GM20431 (cell line): ENCODE measurements around the gene STX3.

Experiments used
- in situ Hi-C: fragments of 300-500 bp; cut with MseI, MboI; formaldehyde crosslinking; loops from one replicate; pipeline ENCODE4 v1.15.0; 2020; ENCODE audit warnings: low sequenced_read_pairs; ENCODE audit not compliant: unreplicated experiment

STX3 gene

DNA sequence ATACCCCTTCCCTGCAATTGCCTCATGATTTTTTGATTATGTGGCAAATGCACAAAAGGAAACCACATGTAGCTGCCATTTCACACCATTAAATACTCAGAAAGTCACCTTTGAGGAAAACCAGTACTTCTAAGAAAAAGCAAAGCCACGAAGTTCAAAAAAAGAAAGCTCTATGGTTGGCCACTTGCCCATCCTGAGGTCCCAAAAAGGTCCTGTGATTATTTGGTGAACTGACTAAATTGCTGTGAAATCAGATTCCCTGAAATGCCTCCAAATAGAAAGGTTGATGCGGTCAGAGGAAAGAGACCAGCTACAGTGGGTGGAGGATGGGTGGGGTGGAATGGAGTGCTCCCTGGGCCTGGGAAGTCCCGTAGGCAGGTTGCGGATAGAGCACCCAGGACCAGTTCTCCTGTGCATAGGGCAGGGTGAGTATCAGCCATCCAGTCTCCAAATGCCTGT, 28.5 kb downstream of the STX3 start:
- in situ Hi-C loops: loop anchor here (10.0 kb wide), 1 partner anchor 61 kb away; the partner anchor contains the start of gene CBLIF

DNA sequence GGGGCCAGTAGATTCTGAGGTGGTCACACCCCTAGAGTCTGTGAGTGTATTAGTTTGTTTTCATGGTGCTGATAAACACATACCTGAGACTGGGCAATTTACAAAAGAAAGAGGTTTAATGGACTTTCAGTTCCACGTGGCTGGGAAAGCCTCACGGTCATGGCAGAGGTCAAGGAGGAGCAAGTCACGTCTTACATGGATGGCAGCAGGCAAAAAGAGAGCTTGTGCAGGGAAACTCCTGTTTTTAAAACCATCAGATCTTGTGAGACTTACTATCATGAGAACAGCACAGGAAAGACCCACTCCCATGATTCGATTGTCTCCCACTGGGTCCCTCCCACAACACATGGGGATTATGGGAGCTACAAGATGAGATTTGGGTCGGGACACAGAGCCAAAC, 29.3 kb downstream of the STX3 start:
- in situ Hi-C loops: loop anchor here (10.0 kb wide), 1 partner anchor 60 kb away; the partner anchor contains the start of gene CBLIF

DNA sequence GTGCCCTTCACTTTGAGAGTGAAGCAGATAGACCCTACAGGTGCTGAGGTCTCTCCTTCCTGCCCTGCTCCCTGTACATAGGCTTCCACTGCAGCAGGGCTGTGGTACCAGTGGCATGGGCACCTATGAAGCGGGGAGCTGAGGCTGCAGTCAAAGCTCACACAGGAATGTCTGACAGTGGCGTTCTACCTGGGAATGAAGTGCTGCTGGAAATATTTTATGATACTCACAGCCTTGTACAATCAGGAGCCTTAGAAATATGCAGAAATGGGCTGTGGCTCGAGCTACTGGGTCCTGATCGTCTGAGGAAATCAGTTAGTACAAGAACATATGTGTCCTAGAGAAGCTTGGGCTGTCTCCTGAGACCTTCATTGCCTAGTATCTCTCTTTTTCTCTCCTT, 30.6 kb downstream of the STX3 start:
- in situ Hi-C loops: loop anchor here (10.0 kb wide), 1 partner anchor 59 kb away; the partner anchor contains the start of gene CBLIF

DNA sequence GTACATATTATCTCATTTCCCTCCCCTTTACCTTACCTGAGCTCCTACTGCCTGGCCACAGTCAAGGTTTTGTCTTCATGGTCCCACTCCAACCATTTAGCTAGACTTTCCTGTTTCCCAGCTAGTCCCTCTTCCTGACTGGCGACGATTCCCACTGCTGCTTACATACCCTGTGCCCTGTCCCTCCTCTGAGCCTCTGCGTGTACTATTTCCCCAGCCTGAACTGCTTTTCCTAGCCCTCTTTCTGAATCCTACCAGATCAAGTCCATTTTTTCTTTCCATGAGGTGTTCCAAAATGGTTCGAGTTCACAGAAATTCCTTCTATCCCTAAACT, 32.0 kb downstream of the STX3 start:
- in situ Hi-C loops: loop anchor here (10.0 kb wide), 1 partner anchor 58 kb away; the partner anchor contains the start of gene CBLIF

DNA sequence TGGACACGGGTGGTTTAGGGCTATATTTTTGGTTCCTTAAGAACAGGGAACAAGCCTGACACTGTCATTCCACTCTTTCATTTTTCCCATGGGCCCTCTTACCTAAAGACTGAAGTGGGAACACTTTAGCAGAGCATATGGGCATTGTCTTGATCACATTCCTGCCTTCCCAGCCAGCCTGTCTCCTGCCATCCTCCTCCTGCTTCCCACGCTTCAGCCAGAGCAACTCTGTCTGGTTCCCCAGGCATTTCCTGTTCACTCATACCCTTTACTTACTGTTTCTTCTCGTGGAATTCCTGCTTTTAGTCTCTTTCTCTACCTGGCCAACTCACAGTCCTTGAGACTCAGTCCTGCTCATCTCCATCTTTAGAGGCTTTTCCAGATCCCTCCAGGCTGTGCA, 32.6 kb downstream of the STX3 start:
- in situ Hi-C loops: loop anchor here (10.0 kb wide), 1 partner anchor 57 kb away; the partner anchor contains the start of gene CBLIF

DNA sequence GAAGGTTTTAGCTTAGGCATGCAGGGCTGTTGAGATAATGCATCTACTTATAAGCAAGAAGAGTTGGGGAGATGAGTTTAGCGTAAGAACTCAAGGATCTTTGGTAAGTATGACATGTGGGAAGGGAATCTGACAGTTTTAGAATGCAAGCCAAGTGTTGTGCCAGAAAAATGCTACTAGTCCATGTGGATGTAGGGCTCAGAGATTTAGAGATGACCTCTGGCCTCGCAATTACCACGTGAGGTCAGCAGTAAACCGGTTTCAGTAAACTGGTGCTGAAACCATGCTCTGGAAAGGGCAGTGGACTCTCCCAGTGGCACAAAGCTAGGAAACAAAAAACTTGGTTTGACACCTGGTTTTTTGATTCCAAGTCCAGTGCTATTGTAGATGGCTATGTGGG, 36.5 kb downstream of the STX3 start:
- in situ Hi-C loops: no loop called here

DNA sequence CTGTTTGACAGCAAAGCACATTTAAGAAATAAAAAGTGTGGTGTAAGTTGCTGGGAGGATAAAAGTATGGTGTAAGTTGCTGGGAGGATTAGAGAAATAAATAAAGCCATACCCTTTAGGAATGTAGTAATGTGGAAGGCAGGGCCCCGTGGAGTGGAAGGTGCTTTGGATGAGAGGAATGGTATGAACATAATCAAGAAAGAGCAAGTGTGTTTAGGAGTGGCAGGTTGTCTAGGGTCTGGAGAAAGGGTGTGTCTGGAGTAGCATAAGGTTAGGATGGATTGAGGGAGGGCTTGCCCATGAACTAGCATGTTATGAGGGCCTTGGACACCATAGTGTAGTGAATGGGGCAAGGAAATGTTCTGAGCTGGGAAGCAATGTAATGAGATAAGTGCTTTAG, 37.3 kb downstream of the STX3 start:
- in situ Hi-C loops: no loop called here

DNA sequence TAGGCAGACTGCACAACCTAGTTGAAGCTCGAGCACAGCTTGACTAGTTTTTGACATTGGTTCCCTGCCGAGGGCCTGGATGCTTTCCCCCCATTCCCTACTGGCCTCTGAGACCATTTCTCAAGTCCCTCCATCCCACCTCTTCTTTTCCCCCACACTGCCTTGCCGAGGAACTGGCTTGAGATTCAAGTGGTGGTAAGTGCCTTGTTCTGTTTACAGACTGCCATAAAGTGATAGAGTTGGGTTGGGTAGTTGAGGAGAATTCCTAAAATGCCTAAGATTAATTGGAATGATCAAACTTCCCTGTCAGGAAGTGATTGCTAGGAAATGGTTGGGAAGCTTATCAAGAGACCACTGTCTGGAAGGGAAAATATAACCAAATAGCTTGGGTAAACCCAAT, 39.2 kb downstream of the STX3 start:
- in situ Hi-C loops: no loop called here

DNA sequence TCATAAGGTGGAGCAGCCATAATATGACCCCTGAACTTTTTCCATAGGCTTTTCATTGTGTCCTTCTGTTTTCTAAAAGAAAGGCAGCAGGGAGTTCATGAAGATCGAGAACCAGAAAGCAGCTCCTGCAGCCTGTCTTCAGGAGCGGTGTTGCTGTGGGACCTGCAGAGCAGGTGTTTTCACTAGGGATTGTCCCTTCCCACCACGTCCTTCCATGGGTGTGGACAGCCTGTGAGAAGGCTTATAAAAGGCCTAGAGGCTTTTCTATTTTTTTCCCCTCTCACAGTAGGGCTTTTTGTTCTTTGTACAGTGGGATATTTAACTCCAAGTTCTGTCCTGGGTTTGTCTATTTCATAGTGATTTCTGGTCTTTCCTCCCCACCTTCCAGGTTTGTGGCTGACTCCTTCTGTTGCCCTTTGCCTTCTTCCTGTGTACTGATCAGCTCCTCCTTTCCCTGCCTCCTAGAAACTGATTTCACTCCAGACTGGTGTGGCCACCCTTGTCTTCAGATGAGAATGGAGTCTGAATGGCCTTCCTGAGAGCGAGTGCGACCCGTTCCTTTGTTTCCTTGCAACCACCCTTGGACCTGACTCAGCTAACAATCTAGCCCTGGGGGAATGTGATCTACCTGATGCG, 45.3 kb downstream of the STX3 start:
- in situ Hi-C loops: loop anchor here (10.0 kb wide), 1 partner anchor 46 kb away; the partner anchor contains the start of gene STX3

DNA sequence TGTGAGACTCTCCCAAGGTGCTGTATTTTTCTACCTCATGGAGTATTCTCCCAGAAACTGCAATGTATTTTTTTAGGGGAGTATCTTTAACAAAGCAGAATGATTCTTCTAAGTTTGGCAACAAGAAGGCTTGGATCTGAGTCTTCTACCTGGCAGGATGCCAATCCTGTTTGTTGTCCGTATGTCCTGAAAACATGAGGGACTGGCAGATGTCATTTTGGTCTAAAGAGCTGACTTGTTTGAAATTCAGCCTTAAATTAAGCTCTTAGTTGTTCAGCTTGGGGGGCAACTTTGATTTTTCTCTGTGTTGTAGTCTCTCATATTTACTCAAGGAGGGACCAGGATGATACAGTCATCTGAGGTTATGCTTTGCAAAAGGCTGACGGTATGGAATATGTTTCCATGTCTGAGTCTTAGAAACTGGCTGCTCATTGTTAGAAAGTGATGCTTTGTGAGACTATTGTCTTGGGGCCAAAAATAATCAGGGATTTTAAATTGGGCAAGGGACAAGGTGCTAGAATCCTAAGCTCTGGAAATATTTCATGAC, 46.1 kb downstream of the STX3 start:
- in situ Hi-C loops: loop anchor here (10.0 kb wide), 1 partner anchor 46 kb away; the partner anchor contains the start of gene STX3

DNA sequence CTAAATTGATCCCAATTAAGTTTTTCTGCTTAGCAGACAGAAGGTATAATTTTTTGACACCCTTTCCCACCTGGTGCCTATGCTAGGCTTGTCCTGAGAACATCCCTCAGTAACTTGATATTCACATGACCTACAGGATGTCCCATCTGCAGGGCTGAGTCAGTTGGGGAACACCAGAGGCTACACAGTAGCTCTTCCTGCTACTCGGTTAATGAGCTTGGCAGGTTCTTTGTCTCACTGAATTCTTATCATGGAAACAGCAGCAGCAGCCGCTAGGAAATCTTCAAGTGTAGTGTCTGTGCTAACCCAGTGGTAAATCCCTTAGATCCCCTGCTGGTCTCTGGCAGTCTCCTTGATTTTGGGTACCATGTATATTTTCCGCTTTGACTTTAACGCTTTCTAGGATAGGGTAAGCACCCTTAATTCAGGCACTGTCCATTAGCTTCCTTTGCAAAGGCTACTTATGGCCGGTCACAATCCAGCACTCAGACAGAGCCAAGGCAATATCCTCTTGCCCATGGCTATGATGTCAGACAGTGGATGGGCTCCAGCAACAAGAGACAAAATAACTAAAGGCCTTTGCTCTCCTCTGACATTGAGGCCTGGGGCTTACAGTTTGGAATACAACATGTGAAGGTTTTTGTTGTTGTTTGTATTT, 46.9 kb downstream of the STX3 start:
- in situ Hi-C loops: loop anchor here (10.0 kb wide), 1 partner anchor 47 kb away; the partner anchor contains the start of gene STX3

DNA sequence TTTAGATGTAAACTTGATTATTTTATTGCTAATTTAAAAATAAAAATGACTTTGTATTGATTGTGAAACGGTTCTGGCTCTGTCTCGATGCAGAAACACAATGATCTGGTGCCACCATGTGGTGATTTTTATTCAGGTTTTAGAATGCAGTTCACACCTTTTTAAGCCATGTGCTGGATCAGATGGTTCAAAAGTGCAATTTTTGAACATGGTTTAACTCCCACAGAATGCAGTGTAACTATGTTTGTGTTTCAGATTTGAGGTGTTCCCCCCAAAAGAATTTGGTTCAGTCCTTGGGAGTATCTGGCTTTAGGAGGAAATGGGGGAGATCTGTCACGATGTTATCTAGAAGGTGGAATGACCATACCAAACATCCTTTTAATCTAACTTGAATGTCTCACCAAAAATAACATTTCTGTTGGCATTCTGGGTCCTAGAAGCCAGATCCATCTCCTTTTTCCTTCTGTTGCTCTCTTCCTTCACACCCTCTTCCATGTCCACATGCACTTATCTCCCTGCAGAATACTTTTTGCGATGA, 47.5 kb downstream of the STX3 start:
- in situ Hi-C loops: loop anchor here (10.0 kb wide), 1 partner anchor 48 kb away; the partner anchor contains the start of gene STX3

DNA sequence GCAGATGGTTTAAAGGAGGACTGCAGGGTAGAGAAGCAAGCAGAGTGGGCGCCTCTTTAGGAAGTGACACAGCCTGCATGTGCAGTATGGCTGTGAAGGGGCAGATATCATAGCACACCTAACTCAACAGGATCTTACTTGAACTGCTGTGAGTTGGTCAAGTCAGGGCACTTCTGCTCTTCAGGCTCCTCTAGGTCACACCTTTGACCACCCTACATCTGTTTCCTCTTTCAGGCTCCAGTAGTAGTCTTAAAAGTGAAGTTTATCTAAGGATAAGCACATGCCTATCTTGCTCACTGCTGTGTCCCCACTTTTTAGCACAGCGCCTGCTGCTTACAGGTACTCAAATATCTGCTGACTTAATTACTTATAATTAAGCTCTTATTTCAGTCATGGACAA, 48.9 kb downstream of the STX3 start:
- in situ Hi-C loops: loop anchor here (10.0 kb wide), 1 partner anchor 49 kb away; the partner anchor contains the start of gene STX3

DNA sequence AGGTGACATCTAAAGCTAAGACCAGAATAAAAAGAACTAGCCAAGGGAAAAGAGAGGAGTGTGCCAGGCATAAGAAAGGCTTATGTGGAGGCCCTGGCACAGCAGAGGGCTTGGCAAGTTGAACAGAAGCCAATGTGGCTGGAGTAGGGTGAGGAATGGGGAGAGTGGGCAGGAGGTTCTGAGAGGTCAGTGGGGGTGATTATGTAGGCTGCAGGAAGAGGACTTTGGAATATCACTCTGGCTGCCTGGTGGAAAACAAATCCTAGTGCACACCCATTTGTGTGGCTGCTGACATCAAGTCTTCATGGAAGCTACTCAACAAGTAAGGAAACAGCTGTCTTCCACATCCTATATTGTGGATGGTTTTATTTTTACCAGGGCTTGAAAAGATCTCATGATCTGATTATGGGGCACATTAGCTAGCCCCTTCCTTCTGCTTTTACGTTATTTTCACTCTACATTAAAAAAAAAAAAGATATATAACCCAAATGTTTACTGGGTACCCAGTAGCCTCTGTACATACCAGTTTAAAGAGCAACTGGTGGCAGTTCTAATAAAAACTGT, 52.0 kb downstream of the STX3 start:
- in situ Hi-C loops: loop anchor here (10.0 kb wide), 1 partner anchor 52 kb away; the partner anchor contains the start of gene STX3

DNA sequence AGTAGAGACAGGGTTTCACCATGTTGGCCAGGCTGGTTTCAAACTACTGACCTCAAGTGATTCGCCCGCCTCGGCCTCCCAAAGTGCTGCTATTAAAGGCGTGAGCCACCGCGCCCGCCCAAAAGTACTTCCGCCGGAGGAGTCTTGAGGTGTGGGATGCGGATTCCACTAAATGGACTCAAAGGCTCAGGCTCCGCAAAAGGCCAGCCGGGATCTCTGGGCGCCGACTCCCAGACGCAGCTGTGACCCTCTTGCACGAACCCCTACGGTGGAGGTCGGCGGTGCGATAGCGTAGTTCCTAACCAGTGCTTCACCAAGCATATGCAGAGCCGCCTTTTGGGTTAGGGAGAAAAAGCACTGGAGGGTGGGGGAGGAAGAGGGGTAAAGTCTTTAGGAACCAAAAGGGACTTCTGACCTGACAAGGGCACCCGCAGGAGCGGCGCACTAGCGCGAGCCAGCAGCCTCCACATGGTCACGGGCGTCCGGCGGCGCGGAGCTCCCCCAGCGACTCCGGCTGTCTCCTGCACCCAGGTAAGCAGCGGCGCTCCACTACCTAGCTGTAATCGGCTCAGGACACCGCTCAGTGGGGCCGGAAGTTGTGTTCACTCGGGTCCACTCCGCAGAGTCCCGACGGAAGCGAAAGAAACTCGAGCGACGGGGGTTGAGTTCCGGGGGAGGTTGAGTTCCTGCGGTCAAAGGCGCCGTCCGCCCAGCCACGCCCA, 55.2 kb downstream of the STX3 start, which contains the start of gene MRPL16:
TSS of gene MRPL16 (minus strand) at position 590 of the 722 bp plus-strand sequence. CDS start at position 470, 120 bp downstream.
- in situ Hi-C loops: no loop called here

DNA sequence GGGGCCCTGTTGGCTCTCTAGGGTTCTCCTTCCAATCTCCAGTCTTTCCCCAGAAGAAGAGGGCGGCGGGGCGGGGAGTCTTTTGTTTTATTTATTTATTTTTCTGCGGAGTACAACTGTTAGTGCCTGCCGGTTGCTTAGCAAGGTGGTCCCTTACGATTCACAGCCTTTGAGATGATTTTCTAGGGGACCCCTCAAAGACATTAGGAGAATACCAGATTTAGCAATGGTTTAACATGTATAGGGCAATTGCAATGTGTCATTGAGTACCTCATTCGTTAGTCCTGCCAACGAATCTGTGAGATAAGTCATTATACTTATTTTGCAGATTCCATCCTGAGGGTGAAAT, 55.7 kb downstream of the STX3 start:
- in situ Hi-C loops: no loop called here

DNA sequence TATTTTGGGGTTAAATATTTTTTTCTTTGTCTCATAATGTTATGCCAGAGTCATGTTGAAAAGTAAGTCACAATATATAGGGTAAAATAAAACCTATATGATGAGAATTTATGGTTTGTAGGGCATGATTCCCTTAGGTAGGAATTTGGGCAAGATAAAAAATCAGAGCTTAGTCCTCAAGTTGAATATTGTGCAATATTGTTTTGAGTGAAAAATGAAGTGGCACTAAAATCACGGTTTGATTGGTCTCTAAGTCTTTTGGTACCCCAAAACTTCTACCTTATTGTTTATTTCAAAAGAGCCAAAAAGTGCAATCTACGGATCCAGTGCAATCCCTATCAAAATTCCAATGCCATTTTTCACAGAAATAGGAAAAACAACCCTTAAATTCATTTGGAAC, 57.0 kb downstream of the STX3 start:
- in situ Hi-C loops: no loop called here

DNA sequence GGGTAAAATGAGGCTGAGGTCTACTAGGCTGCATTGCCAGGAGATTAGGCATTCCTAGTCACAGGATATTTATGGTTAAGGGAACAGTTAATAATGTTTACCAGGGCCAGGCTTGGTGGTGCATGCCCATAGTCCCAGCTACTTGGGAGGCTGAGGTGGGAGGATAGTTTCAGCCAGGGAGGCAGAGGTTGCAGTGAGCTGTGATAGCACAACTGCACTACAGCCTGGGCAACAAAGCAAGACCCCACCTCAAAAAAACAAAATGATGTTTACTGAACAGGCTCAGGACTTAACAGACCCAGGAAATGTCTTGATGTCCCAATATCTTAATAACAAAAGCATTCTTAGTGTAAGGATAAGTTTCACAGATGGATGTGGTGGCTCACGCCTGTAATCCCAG, 58.2 kb downstream of the STX3 start:
- in situ Hi-C loops: no loop called here

DNA sequence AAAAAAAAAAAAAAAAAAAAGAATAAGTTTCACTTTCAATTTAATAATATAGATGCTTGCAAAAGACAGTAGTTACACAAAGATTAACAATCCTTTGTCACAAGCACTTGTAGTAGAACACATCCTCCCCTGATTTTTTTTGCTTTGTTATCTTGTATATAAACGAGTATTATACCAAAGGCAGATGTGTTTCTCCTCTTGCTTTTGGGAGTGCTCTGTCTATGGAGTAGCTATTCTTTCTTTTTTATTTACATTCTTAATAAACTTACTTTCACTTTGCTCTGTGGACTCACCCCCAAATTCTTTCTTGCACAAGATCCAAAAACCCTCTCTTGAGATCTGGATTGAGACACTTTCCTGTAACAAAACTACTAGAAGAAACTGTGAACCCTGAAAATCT, 58.8 kb downstream of the STX3 start:
- in situ Hi-C loops: no loop called here

DNA sequence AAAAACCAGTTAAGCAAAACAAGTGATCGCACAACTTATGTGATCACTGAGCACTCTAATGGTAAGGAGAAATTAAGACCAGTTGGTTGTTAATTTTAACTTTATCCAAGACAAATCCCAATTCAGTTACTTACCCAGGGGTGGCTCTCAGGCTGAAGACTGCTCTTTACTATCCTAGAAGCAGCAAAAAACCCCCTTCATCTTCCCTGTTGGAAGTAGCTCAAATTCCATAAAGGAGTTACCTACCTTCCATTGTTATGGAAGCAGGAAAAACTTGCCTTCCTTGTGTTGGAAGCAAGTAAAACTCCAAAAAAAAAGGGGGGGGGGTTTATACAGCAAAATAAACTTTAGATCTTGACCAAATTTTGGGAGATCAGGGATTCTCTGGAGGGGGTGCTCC, 60.6 kb downstream of the STX3 start:
- in situ Hi-C loops: no loop called here
